ENCODE measurements around the gene USP13.

DNA sequence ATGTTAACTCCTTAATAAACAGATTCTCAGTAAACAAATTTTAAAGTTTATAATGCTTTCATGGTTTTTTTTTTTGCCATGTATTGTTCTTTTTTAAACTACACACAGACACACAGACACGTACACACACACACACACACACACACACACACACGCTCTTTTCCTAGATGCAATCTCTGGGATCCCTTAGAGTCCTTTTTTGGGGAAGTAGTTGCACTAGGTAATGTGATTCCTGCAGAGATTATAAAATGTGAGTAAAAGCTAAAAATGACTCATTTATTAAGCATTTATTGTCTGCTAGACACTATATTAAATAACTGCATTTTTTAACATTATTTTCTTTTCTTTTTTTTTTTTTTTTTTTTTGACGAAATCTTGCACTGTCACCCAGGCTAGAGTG lies 28.4 kb upstream of the USP13 start:
- TF ChIP-seq, protein P1, sequence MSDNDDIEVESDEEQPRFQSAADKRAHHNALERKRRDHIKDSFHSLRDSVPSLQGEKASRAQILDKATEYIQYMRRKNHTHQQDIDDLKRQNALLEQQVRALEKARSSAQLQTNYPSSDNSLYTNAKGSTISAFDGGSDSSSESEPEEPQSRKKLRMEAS (IDR thresholded peaks at IDR 0.05): no peak
- no peak for TF ChIP-seq YY1 (IDR thresholded peaks at IDR 0.05; ENCODE audit: low read depth)

All from Ishikawa (cell line).